ENCODE data around the gene OSBPL5. TPM values are rescaled to one million over a fixed set of nuclear protein-coding genes. Genes with fewer than 3 reads are reported as not detected.
"Not testable (repeated sequence)": the region's sequence is repeated elsewhere in the genome, so short reads cannot be mapped to it uniquely, and the experiment has no call there.

Gene OSBPL5
- total RNA-seq, 1 donor from 2014 or later = 58.3 TPM

- intact Hi-C loops (cut with DNase I) = no loop called here
- DNase-seq (ENCODE audit: low spot score) = no peak
- ATAC-seq = no peak
Measured at GRCh38 chr11:3128356-3129180, 36.5 kb downstream of the OSBPL5 start.

DNA sequence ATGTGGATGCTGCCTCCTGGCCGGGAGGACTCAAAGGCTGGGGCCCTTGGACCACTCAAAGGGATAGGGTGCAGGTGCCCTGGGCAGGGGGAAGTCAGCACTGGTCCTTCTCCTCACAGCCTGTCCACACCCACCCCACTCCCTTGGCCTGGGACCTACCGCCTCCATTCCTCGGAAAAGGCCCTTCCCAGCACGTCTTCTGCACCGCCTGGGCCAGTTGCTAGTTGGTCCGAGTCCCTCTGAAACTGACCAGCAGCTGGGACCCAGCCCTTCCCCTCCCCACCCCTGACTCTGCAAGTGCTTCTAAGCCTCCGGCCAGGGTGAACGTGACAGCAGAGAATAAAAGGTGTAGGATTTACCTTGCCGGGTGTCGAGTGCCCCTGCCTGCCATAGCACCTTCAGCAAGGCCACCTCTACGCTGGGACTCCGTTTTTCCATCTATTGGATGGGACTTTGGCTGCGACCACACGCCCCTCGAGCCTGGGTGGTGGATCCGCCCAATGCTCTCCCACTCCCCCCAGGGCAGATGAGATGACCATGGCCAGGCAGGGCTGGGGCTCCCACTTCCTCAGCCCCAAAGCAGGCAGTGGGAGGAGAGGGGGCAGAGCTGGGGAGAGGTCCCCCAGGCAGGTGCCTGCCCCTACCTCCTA, 37.3 kb downstream of the OSBPL5 start:
- no peak for ATAC-seq
- intact Hi-C loops (cut with DNase I) = no loop called here
- DNase-seq (ENCODE audit: low spot score) = peak; percentile 56

DNA sequence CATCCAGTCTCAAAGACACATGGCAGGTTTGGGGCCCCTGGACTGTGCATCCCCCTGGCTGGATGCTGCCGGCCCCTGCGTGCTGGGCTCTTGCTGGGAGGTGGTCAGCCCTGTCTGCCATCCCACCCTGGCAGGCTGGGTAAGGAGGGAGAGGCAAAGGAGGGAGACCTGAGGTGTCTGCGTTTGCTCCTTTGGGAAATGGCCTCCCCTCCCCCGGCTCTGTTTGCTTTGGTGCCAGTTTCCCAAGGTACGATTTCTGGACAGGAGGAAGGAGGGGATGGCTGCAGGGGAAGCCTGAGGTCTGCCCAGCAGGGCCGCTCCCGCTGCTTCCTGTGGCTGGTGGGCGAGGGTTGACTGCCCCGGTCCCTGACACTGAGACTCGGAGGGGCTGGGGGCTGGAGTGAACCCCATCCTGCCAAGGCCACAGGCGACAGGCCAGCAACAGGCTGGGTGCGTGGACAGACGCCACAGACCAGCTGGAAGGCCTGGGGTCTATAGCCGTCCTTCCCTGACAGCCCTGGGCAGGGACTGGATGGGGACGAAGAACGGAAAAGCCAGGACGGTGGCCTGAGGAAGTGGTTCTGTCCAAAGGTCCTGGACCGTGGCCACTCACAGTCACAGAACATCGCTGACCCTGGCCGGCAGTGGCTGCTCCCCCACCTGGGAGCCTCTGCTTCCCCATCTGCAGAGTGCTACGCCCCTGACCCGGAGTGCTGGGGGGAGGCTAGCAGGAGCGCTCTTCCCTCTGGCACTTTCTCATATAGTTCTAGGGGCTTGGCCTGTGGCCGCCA, 38.0 kb downstream of the OSBPL5 start:
- intact Hi-C loops (cut with DNase I) = no loop called here
- peak; percentile 55 for DNase-seq (ENCODE audit: low spot score)
- no peak for ATAC-seq

DNA sequence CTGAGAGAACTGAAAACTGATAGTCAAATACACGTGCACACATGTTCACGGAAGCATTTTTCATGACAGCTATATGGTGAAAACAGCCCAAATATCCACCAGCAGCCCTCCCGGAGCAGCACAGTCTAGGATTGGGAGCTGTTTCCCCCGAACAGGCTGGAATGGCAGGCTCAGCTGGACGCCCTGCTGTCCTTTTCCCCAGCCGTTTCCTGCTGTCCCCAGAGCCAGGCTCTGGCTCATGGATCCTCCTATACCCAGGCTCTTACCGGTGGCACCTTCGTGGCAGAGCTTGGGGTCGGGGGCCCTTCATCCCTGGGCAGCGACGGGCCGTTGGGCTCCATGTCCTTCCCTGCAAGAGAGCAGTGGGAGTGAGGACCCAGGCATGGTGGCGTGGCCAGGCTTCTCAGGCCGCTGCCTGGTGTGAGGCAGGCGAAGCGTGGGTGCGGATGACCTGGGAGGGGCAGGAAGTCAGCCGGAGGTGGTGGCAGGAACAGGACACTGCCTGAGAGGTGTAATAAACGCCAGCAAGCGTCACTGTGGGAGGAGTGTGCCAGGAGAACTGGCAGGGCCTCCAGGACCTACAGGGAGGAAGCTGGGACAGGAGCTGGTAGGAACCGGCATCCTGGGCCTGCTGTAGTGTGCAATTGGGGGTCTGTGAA, 38.8 kb downstream of the OSBPL5 start:
- no peak for ATAC-seq
- intact Hi-C loops (cut with DNase I) = no loop called here
- peak; percentile 57 for DNase-seq (ENCODE audit: low spot score)

DNA sequence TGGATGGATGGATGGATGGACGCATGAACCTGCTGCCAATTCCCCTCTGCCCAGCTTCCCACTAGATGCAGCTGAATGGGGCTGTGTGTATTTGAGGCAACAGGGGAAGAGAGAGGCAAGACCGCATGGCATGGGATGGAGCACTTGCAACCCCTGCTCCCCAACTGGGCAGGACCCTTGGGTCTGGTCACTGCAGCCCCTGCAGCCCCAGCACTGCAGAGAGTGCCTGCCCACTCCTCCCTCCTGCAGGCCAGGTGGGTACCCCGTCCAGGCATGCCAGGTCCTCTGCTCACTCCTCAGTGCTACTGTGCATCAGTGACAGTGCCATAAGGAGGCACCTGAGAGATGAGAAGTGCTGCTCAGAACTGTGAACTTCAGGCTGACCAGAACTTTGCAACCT, 40.3 kb downstream of the OSBPL5 start:
- DNase-seq (ENCODE audit: low spot score) = peak; percentile 51
- intact Hi-C loops (cut with DNase I) = no loop called here
- no peak for ATAC-seq

- ATAC-seq (peak; percentile 87), DNase-seq (ENCODE audit: low spot score) (peak; percentile 87)
- intact Hi-C loops (cut with DNase I) = no loop called here
Measured at GRCh38 chr11:3123761-3124733, 41.1 kb downstream of the OSBPL5 start.

DNA sequence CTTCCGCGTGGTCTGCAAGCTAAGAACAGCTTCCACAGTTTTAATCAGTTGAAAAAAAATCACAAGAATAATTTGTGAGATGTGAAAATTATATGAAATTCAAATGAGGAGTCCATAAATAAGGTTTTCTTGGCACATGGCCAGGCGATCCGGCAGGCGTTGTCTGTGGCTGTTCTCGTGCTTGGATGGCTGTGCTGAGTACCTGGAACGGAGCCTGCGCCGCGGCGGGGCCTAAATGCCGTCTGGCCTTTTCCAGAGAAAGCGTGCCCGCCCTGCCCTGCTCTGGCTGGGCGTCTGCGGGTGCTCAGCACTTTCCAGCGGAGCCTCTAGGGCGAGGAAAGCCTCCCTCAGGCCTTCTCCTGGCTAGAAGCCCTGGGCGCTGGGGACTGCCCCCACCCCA, 41.8 kb downstream of the OSBPL5 start:
- intact Hi-C loops (cut with DNase I) = no loop called here
- ATAC-seq (peak; percentile 80), DNase-seq (ENCODE audit: low spot score) (peak; percentile 91)

GRCh38 chr11:3122775-3123201, 42.3 kb downstream of the OSBPL5 start:
- ATAC-seq (no peak), DNase-seq (ENCODE audit: low spot score) (no peak)
- intact Hi-C loops (cut with DNase I) = no loop called here

DNA sequence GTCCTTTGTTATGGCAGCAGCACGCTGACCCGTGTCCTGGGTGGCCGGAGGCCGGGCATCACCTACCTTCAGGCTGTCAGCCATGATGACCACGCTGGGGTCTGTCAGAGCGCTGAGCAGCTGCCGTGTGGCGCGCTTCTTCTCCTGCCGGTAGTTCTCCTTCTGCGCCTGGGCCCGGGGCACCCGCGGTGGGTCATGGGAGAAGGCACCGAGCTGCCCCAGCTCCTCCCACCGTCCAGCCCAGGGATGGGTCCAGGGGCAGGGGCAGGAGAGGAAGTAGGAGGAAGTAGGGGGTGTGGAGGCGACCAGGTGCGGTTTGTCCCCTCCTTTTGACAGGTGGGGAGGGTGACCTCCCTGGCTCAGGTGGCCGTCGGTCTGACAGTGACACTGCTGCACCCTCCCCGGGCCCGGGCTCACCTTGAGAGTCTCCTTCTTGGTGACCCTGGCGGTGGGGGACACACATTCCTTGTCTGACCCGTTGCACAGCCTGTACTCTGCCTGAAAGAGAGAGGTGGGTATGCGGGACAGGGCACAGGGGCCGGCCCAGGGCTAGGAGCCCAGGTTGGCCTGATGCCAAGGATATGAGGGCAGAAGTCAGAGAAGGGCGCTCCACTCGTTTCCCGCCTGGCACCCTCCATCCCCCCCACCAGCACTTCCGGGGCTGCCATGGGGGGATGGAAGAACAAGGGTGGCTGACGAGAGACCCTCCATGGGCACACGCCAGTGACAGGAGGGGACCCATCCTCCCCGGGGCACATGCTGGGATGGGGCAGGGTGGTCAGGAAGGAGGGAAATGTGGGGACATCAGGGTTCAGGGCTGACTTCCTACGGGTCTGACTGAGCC, 43.0 kb downstream of the OSBPL5 start:
- no peak for ATAC-seq
- intact Hi-C loops (cut with DNase I) = no loop called here
- DNase-seq (ENCODE audit: low spot score) = peak; percentile 58

DNA sequence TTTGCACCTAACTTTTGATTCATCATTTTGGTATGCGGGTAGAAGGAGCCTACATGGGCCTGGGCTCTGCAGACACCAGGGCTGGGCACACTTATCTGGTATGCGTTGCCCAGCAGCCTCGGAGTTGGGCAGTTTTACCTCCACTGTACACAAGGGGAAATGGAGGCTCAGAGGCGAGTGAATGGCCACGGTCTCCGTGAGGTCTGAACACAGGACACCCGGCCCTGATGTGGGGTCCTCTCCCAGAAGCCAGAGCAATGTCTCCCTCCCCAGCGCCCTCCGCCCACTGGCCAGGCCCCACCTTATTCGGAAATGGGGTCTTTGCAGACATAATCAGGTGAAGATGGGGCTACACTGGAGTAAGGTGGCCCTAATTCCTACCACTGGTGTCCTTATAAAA, 43.7 kb downstream of the OSBPL5 start:
- intact Hi-C loops (cut with DNase I) = no loop called here
- ATAC-seq = no peak
- peak; percentile 54 for DNase-seq (ENCODE audit: low spot score)

DNA sequence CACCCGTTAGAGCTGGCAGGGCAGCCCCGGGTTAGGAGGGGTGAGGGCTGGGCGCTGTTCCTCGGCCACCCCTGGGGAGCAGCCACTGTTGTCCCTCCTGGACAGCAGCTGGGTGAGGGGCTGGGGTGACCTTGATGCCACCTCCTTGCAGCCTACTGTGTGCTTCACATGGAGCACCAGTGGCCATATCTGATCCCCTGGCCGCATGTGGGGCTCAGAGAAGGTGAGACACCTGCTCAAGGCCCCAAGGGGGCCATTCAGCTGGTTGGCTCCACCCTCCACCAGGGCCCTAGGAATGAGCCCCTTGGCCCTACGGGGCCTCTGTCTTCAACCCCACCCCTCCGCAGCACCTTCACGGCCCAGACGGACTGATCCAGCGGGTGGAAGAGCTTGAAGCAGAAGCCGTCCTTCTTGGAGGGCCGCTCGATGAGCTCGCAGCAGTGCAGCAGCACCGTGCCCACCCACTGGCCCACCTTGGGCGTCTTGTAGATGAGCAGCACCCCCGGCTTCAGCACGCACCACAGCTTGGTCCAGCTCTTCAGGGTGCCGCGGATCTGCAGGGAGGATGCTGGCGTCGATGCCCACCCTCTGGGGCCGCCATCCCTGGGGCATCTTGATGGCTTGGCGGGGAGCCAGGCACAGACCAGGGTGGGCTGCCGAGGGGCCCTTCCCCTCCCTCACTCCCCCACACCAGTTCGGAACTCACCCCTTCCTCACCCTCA, 44.9 kb downstream of the OSBPL5 start:
- intact Hi-C loops (cut with DNase I) = no loop called here
- ATAC-seq = no peak
- DNase-seq (ENCODE audit: low spot score) = peak; percentile 59

DNA sequence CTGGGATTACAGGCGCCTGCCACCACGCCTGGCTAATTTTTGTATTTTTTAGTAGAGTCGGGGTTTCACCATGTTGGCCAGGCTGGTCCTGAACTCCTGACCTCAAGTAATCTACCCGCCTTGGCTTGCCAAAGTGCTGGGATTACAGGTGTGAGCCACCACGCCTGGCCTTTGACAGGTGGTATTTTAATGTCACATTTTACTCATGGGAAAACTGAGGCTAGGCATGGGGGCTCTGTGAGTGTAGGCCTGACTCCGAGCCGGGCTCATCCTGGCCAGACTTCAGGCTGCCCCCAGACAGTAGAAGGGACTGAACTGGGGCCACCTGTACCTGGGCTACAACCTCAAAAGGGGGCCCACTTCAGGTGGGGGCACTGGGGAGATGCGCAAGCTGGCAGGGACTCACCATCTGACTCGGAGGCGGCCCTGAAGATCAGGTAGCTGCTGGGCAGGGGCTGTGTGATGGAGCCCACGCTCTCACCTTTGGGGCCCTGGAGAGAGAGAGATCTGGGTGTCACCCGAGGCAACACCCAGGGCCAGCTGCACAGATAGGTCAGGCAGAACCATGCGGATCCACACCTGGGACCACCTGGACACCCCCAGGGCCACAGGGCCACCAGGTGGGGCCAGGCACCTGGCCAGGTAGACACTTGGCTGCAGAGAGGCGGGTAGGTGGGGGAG, 45.8 kb downstream of the OSBPL5 start:
- intact Hi-C loops (cut with DNase I) = no loop called here
- ATAC-seq (no peak), DNase-seq (ENCODE audit: low spot score) (peak; percentile 53)

GRCh38 chr11:3115321-3115720, 49.8 kb downstream of the OSBPL5 start:
- DNase-seq (ENCODE audit: low spot score) (no peak), ATAC-seq (no peak)
- intact Hi-C loops (cut with DNase I) = no loop called here

DNA sequence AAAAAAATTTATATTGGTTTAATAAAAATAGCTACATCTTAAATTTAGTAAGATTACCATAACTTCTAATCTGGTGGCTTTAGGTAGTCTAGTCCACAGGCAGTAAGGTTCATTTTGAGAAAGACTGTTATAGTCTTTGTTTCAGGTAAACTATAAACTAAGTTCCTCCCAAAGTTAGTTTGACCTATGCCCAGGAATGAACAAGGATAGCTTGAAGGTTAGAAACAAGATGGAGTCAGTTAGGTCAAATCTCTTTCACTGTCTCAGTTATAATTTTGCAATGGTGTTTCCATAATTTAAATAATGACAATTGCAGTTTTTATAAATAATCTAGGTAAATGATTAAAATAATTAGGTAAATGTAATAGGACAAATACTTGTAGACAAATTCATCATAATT, 51.4 kb downstream of the OSBPL5 start:
- ATAC-seq; intact Hi-C loops (cut with DNase I); DNase-seq (ENCODE audit: low spot score): not testable (repeated sequence)

- peak; percentile 82 for ATAC-seq
- peak; percentile 12 for DNase-seq (ENCODE audit: low spot score)
- intact Hi-C loops (cut with DNase I) = no loop called here
Measured at GRCh38 chr11:3111919-3112690, 53.0 kb downstream of the OSBPL5 start.
